HG03457 (cell line): ENCODE data around the gene TMEM45A.
"Not testable (repeated sequence)": the region's sequence is repeated elsewhere in the genome, so short reads cannot be mapped to it uniquely, and the experiment has no call there.

Experiments used
- ATAC-seq: cut with Tn5 transposase; IDR thresholded peaks from one replicate; pipeline ENCODE4 v1.9.1; 2021; ENCODE audit warnings: moderate number of reproducible peaks; ENCODE audit not compliant: unreplicated experiment

Gene TMEM45A

DNA sequence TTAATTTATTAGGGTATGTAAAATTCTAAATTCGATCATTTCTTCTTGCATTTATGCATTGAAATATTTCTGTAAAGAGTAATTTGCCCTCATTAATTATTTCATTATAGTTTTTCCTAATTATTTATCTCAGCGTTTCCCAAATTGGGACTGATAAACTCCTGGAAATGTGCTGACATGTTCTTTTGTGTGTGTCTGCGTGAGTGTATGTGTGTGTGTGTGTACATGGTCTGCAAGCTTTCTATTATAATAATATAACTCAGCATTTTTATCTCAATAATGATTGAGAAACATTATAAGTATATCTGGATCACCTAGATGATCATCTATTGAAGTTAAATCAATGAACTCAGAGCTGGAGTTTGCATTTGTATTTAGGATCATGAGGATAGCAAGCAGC is 38.7 kb downstream of the TMEM45A start:
- no peak for ATAC-seq

DNA sequence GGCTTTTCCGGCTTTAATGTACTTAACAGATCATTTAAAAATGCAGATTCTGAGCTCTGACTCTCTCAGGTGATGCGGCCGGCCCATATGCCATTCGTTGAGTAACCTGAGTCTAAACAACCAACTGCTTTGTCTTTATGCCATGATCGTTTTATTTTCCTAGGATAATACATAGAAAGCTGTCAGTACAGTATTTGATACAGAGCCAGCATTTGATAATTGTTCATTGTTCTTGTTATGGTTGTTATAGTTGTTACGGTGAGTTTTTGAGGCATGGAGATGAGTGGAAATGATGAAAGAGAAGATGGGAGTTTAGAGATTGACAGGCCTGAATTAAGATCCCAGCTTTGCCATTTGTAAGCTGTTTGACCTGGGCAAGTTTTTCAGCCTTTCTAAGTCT is 40.0 kb downstream of the TMEM45A start:
- no peak for ATAC-seq

GRCh38 chr3:100533176-100533575 is 40.8 kb downstream of the TMEM45A start:
- ATAC-seq: no peak

DNA sequence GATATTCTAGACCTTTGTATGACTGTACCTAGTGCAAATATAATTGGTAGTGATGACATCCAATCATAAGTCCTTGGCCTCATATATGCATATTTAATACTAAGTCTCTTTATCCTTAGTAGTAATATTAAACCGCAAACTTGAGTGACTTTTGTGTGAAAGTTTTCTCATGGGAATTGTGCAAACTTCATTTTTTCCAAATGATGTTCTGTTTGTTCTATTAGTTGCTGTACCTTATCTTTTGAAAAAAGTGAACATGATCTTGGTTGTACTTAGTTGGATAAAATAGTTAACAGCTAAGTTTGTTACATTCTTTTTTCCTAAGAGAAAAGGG is 43.2 kb downstream of the TMEM45A start:
- no peak for ATAC-seq

DNA sequence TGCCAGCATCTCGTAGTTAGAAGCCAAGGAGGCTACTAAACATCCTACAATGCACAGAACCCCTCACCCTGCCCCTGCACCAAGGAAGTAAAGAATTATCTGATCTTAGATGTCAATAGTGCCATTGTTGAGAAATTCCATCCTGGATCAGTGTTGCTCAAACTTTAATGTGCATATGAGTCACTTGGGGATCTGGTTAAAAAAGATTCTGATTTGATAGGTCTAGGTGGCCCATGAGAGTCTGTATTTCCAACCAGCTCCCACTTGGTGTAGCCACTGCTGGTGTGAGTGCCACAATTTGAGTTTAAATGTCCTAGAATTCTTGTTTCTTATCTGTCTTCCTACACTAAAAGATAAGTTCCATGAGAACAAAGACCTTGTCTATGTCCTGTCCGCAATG is 43.7 kb downstream of the TMEM45A start:
- ATAC-seq: no peak

DNA sequence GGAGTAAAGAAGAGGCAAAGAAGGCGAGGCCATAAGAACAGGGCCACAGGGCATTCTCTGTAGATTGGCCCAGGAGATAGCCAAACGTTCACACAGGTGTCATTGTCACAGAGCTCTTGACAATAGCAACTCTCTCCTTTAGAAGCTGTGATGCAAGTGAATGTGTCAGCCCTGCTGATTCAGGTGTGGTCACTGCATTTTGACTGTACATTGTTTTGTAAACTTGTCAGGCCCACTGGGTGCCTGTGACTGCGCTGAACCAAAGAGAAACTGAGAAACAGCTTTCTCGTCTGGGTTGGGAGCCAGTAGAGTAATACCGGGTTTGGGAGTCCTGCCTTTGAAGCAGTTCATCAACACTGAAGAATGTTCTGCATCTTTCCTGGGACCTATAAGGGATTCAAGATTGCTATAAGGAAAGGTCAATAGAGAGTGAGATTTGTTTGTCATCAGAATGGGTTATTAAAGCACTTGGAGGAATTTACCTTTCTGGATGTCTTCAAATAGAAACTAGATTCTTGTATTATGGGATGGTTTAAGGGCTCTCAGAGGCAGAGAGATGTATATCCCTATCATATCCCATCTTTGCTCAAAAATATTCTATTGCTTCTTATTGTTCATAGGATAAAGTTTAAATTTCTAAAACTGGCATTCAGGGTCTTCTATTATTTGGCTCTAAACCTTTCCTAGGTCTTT is 45.4 kb downstream of the TMEM45A start:
- no peak for ATAC-seq

GRCh38 chr3:100538339-100538706 is 45.9 kb downstream of the TMEM45A start:
- no peak for ATAC-seq

DNA sequence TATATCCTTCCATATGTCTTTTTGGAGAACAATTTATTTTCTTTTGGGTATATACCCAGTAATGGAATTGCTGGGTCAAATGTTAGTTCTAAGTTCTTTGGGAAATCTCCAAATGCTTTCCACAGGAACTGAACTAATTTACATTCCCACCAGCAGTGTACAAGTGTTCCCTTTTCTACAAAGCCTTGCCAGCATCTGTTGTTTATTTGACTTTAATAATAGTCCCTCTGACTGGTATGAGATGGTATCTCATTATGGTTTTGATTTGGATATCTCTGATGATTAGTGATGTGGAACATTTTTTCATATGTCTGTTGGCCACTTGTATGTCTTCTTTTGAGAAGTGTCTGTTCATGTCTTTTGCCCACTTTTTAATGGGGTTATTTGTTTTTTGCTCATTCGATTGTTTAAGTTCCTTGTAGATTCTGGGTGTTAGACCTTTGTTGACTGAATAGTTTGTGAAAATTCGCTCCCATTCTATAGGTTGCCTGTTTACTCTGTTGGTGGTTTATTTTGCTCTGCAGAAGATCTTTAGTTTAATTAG is 48.4 kb downstream of the TMEM45A start:
- ATAC-seq: no peak

- not testable (repeated sequence) for ATAC-seq
Observed at GRCh38 chr3:100541428-100541827, 49.0 kb downstream of the TMEM45A start.

- no peak for ATAC-seq
Observed at GRCh38 chr3:100545371-100545770, 53.0 kb downstream of the TMEM45A start.

- no peak for ATAC-seq
Observed at GRCh38 chr3:100546020-100546744, 53.8 kb downstream of the TMEM45A start.

- no peak for ATAC-seq
Observed at GRCh38 chr3:100548053-100548452, 55.6 kb downstream of the TMEM45A start.

GRCh38 chr3:100553618-100554372 is 61.4 kb downstream of the TMEM45A start:
- ATAC-seq: no peak

DNA sequence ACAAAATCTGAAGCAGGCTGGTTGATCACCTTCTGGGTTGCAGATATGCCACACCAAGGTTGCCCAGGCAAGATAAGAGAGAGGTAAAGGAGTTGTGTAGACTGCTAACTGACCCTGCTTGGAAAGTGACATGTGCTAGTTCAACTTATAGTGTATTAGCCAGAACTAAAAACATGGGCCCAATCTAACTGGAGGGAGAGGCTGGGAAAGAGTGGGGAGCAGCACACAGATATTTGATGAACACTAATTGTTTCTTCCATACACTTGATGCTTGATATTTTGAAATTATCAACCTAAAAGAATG is 61.9 kb downstream of the TMEM45A start:
- ATAC-seq: no peak

- no peak for ATAC-seq
Observed at GRCh38 chr3:100556673-100557310, 64.4 kb downstream of the TMEM45A start.

DNA sequence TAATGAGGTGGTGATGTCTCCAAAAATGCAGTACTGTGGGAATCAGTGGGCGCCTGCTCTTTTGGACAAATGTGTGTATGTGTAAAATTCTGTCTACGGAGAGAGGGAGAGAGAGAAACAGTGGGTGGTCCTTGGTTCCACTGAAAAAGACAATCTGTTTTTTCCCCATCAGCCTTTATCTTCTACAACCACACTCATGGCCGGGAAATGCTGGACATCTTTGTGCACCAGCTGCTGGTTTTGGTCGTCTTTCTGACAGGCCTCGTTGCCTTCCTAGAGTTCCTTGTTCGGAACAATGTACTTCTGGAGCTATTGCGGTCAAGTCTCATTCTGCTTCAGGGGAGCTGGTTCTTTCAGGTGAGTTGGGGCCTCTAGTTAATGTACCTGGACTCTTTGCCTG is 65.8 kb downstream of the TMEM45A start:
- no peak for ATAC-seq

DNA sequence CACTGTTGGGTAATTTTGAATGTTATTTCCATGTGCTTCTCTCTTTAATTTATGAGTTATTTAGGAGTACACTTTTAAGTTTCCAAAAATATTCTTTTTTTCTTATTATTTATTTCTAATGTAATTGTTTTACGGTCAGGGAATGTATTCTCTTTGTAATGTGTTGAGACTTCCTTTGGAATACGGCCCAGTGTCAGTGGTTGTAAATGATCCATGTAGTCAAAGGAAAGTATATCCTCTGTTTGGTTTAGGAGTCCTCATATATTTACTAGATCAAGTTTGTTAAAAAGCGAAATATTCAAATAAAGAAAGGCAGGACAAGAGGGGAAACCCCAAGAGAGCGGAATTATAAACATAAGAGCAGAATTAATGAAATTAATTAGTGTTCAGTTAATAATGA is 68.0 kb downstream of the TMEM45A start:
- no peak for ATAC-seq

GRCh38 chr3:100561459-100562158 is 69.2 kb downstream of the TMEM45A start:
- ATAC-seq: no peak

DNA sequence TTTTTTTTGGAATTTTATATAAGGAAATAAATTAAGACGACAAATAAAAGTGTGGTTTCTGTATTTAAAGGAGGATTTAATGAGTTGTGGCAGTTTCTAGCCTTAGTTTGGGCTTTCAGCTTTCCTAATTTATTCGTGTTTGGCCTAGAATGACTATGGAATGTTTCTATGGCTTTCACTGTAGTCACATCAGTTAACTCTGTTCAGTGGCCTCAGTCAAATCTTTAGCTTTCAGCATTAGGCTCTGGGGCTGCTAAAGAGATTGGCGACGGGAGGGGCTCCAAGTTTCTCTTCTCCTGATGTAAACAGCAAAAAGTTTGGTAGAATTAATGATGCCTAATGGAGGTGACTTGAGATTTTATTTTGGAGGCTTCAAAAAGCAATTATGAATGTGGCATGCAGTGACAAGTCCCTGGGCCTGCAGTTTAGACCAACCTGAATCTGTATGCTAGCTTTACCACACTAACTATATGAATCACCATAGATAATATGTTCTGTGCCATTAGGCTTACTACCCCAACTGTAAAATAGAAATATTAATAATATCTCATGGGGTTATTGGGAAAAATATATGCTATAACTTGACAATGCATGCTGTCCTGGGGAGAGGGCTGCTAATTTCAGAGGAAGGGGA is 69.9 kb downstream of the TMEM45A start:
- no peak for ATAC-seq

GRCh38 chr3:100563228-100563627 is 70.8 kb downstream of the TMEM45A start:
- ATAC-seq: no peak
